GM23338 (cell line): ENCODE measurements around the gene IRS1. TPM values are rescaled to one million over a fixed set of nuclear protein-coding genes. Genes with fewer than 3 reads are reported as not detected.

Experiments
- ATAC-seq: fragments of 200-7000 bp; cut with Tn5 transposase; 3 replicates; pipeline ENCODE4 v1.9.1; 2020
- DNase-seq: peaks from one replicate; pipeline ENCODE4 v3.0.0-alpha.2; 2015; ENCODE audit warnings: low spot score
- H2AFZ ChIP-seq: fragments of 200-600 bp; sonication (generic); 2 replicates; pipeline ENCODE4 v1.8.0; 2016; ENCODE audit warnings: antibody characterized with exemption, mild to moderate bottlenecking, moderate library complexity
- H3F3A ChIP-seq: fragments of 200-600 bp; sonication (generic); replicated peaks from 2 replicates; pipeline ENCODE4 v1.8.0; 2017; ENCODE audit warnings: antibody characterized with exemption, mixed run types, low read depth
- H3K27ac ChIP-seq: fragments of 200-600 bp; sonication (generic); 2 replicates; pipeline ENCODE4 v1.6.1; 2016; ENCODE audit warnings: low read depth
- H3K27me3 ChIP-seq: fragments of 200-600 bp; sonication (generic); 2 replicates; pipeline ENCODE4 v1.8.0; 2016; ENCODE audit warnings: mild to moderate bottlenecking, mixed run types, moderate library complexity; ENCODE audit not compliant: insufficient read depth
- H3K36me3 ChIP-seq: fragments of 200-600 bp; sonication (generic); 2 replicates; pipeline ENCODE4 v1.8.0; 2016; ENCODE audit warnings: mild to moderate bottlenecking; ENCODE audit not compliant: insufficient read depth
- H3K4me1 ChIP-seq: fragments of 200-600 bp; sonication (generic); 2 replicates; pipeline ENCODE4 v1.8.0; 2016; ENCODE audit warnings: mild to moderate bottlenecking, moderate library complexity; ENCODE audit not compliant: insufficient read depth
- H3K4me2 ChIP-seq: fragments of 200-600 bp; sonication (generic); 2 replicates; pipeline ENCODE4 v1.7.1; 2017; ENCODE audit warnings: mixed run types
- H3K4me3 ChIP-seq: fragments of 200-600 bp; sonication (generic); 2 replicates; pipeline ENCODE4 v1.6.1; 2016; ENCODE audit warnings: mixed run types
- H3K79me2 ChIP-seq: fragments of 200-600 bp; sonication (generic); replicated peaks from 2 replicates; pipeline ENCODE4 v1.8.0; 2017; ENCODE audit warnings: mild to moderate bottlenecking; ENCODE audit not compliant: insufficient read depth
- H3K9me2 ChIP-seq: fragments of 200-600 bp; sonication (generic); 2 replicates; pipeline ENCODE4 v1.8.0; 2017; ENCODE audit not compliant: insufficient read depth
- H4K20me1 ChIP-seq: fragments of 200-600 bp; sonication (generic); replicated peaks from 2 replicates; pipeline ENCODE4 v1.8.0; 2017; ENCODE audit warnings: mild to moderate bottlenecking; ENCODE audit not compliant: insufficient read depth
- H3K27ac Mint-ChIP-seq: 2 replicates; pipeline ENCODE4 v1.8.0; 2020; ENCODE audit warnings: inconsistent platforms, mild to moderate bottlenecking, moderate library complexity, mixed read lengths
- H3K27me3 Mint-ChIP-seq: 3 replicates; pipeline ENCODE4 v1.8.0; 2022; ENCODE audit warnings: low read depth, mild to moderate bottlenecking, moderate library complexity, mixed read lengths, inconsistent platforms; ENCODE audit not compliant: insufficient read depth, poor library complexity
- H3K36me3 Mint-ChIP-seq: 3 replicates; pipeline ENCODE4 v1.8.0; 2021; ENCODE audit warnings: low read depth, mild to moderate bottlenecking, inconsistent platforms, moderate library complexity, mixed read lengths
- H3K4me1 Mint-ChIP-seq: 3 replicates; pipeline ENCODE4 v1.8.0; 2020; ENCODE audit warnings: mild to moderate bottlenecking, inconsistent platforms, mixed read lengths
- H3K4me3 Mint-ChIP-seq: 3 replicates; pipeline ENCODE4 v1.8.0; 2021; ENCODE audit warnings: moderate library complexity, mild to moderate bottlenecking, inconsistent platforms, mixed read lengths
- H3K9me3 Mint-ChIP-seq: 3 replicates; pipeline ENCODE4 v1.8.0; 2020; ENCODE audit warnings: moderate library complexity, mild to moderate bottlenecking, inconsistent platforms, mixed read lengths
- CREB1 ChIP-seq: fragments of 250-450 bp; sonication (Bioruptor Pico); IDR thresholded peaks from 2 replicates; pipeline ENCODE4 v1.5.0; 2020; ENCODE audit warnings: low read depth, mild to moderate bottlenecking, moderate library complexity
- CTCF ChIP-seq, 2 experiments: fragments of 200-600 bp in 1 of 2; sonication (generic) in 1 of 2; conservative IDR thresholded peaks; 2 replicates each; pipeline versions ENCODE4 v1.5.1 to v1.6.1; 2016 to 2017; ENCODE audit warnings: antibody characterized with exemption in 2 of 2, low read depth in 2 of 2, mild to moderate bottlenecking in 2 of 2, moderate library complexity in 1 of 2
- EZH2 ChIP-seq: fragments of 200-600 bp; sonication (generic); IDR thresholded peaks from one replicate; pipeline ENCODE4 v1.8.0; 2017; ENCODE audit warnings: antibody characterized with exemption, mild to moderate bottlenecking, low read depth; ENCODE audit not compliant: unreplicated experiment
- EZH2phosphoT487 ChIP-seq: fragments of 200-600 bp; sonication (generic); IDR thresholded peaks from one replicate; pipeline ENCODE4 v1.8.1; 2018; ENCODE audit warnings: antibody characterized with exemption; ENCODE audit not compliant: unreplicated experiment
- JUNB ChIP-seq: IDR thresholded peaks from one replicate; pipeline ENCODE4 v1.6.1; 2016; ENCODE audit warnings: antibody characterized with exemption; ENCODE audit not compliant: unreplicated experiment
- NANOG ChIP-seq: IDR thresholded peaks from 2 replicates; pipeline ENCODE4 v1.6.1; 2016; ENCODE audit warnings: antibody characterized with exemption, borderline replicate concordance
- POLR2AphosphoS5 ChIP-seq: IDR thresholded peaks from 2 replicates; pipeline ENCODE4 v1.6.1; 2016; ENCODE audit warnings: antibody characterized with exemption, low read depth
- REST ChIP-seq: IDR thresholded peaks from one replicate; pipeline ENCODE4 v1.6.1; 2018; ENCODE audit warnings: antibody characterized with exemption; ENCODE audit not compliant: unreplicated experiment
- STAT1 ChIP-seq: IDR thresholded peaks from one replicate; pipeline ENCODE4 v1.6.1; 2016; ENCODE audit warnings: antibody characterized with exemption; ENCODE audit not compliant: unreplicated experiment
- ZNF114 ChIP-seq: fragments of 250-450 bp; sonication (Bioruptor Pico); IDR thresholded peaks from 2 replicates; pipeline ENCODE4 v1.5.0; 2020; ENCODE audit warnings: mild to moderate bottlenecking, moderate library complexity
- ZNF331 ChIP-seq: fragments of 250-450 bp; sonication (Bioruptor Pico); IDR thresholded peaks from 2 replicates; pipeline ENCODE4 v1.5.0; 2020; ENCODE audit warnings: low read depth, mild to moderate bottlenecking, moderate library complexity
- polyA plus RNA-seq: library from polyadenylated mRNA; unstranded; fragments of >200 nt; fragmentation: Nextera tagmentation; extraction: Ambion mirVana; gene quantifications from 2 replicates; pipeline ENCODE4 v1.2.1, GENCODE V29; 2016
- total RNA-seq: library from RNA; depleted of rRNA; stranded (reverse); fragments of >200 nt; shearing (Covaris generic); gene quantifications from 2 replicates; pipeline ENCODE4 v1.2.3, GENCODE V29; 2014
- TF ChIP-seq, protein P1 (sequence below): IDR thresholded peaks from 2 replicates; pipeline ENCODE4 v1.6.1; 2016; ENCODE audit warnings: antibody characterized with exemption
- TF ChIP-seq, protein P2 (sequence below): fragments of 250-450 bp; sonication (Bioruptor Pico); IDR thresholded peaks from 2 replicates; pipeline ENCODE4 v1.5.0; 2020; ENCODE audit warnings: mild to moderate bottlenecking, moderate library complexity

IRS1 gene
- total and polyA plus RNA-seq, 2 experiments from 2014 or later: 6.9 to 26.2 TPM

- Histone ChIP-seq H3K79me2 (no peaks in the 10 kb centered on the region), H3K4me1 (no peaks in the 10 kb centered on the region; the same call in 1 of the 2 replicates), H3K4me2 (no peak overlapping the region), H3K27me3 (no peaks in the 10 kb centered on the region), H4K20me1 (no peaks in the 10 kb centered on the region), H3K9me2 (no peaks in the 10 kb centered on the region), H3K27ac (no peak overlapping the region), H3K4me3 (no peak overlapping the region), H3F3A (no peaks in the 10 kb centered on the region), H2AFZ (no peak overlapping the region), H3K36me3 (no peaks in the 10 kb centered on the region)
- peaks cover 5% of the 10 kb centered on the region; the same call in 2 of the 3 replicates for H3K4me1 Mint-ChIP-seq
- H3K27ac Mint-ChIP-seq: no peak overlapping the region
- no peaks in the 10 kb centered on the region for H3K9me3 Mint-ChIP-seq
- DNase-seq (no peak), ATAC-seq (no peak)
- H3K36me3 Mint-ChIP-seq: no peaks in the 10 kb centered on the region
- TF ChIP-seq REST (no peak), EZH2phosphoT487 (no peak), ZNF114 (CRISPR knock-in tag) (no peak), CREB1 (CRISPR knock-in tag) (no peak), STAT1 (no peak), NANOG (no peak), CTCF (conservative IDR thresholded peaks at IDR 0.05; ENCODE audit: low read depth in 2 of 2) (no peak), ZNF331 (CRISPR knock-in tag) (no peak), POLR2AphosphoS5 (no peak), JUNB (no peak), EZH2 (no peak)
- TF ChIP-seq, protein P1, sequence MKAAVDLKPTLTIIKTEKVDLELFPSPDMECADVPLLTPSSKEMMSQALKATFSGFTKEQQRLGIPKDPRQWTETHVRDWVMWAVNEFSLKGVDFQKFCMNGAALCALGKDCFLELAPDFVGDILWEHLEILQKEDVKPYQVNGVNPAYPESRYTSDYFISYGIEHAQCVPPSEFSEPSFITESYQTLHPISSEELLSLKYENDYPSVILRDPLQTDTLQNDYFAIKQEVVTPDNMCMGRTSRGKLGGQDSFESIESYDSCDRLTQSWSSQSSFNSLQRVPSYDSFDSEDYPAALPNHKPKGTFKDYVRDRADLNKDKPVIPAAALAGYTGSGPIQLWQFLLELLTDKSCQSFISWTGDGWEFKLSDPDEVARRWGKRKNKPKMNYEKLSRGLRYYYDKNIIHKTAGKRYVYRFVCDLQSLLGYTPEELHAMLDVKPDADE: no peak
- TF ChIP-seq, protein P2, sequence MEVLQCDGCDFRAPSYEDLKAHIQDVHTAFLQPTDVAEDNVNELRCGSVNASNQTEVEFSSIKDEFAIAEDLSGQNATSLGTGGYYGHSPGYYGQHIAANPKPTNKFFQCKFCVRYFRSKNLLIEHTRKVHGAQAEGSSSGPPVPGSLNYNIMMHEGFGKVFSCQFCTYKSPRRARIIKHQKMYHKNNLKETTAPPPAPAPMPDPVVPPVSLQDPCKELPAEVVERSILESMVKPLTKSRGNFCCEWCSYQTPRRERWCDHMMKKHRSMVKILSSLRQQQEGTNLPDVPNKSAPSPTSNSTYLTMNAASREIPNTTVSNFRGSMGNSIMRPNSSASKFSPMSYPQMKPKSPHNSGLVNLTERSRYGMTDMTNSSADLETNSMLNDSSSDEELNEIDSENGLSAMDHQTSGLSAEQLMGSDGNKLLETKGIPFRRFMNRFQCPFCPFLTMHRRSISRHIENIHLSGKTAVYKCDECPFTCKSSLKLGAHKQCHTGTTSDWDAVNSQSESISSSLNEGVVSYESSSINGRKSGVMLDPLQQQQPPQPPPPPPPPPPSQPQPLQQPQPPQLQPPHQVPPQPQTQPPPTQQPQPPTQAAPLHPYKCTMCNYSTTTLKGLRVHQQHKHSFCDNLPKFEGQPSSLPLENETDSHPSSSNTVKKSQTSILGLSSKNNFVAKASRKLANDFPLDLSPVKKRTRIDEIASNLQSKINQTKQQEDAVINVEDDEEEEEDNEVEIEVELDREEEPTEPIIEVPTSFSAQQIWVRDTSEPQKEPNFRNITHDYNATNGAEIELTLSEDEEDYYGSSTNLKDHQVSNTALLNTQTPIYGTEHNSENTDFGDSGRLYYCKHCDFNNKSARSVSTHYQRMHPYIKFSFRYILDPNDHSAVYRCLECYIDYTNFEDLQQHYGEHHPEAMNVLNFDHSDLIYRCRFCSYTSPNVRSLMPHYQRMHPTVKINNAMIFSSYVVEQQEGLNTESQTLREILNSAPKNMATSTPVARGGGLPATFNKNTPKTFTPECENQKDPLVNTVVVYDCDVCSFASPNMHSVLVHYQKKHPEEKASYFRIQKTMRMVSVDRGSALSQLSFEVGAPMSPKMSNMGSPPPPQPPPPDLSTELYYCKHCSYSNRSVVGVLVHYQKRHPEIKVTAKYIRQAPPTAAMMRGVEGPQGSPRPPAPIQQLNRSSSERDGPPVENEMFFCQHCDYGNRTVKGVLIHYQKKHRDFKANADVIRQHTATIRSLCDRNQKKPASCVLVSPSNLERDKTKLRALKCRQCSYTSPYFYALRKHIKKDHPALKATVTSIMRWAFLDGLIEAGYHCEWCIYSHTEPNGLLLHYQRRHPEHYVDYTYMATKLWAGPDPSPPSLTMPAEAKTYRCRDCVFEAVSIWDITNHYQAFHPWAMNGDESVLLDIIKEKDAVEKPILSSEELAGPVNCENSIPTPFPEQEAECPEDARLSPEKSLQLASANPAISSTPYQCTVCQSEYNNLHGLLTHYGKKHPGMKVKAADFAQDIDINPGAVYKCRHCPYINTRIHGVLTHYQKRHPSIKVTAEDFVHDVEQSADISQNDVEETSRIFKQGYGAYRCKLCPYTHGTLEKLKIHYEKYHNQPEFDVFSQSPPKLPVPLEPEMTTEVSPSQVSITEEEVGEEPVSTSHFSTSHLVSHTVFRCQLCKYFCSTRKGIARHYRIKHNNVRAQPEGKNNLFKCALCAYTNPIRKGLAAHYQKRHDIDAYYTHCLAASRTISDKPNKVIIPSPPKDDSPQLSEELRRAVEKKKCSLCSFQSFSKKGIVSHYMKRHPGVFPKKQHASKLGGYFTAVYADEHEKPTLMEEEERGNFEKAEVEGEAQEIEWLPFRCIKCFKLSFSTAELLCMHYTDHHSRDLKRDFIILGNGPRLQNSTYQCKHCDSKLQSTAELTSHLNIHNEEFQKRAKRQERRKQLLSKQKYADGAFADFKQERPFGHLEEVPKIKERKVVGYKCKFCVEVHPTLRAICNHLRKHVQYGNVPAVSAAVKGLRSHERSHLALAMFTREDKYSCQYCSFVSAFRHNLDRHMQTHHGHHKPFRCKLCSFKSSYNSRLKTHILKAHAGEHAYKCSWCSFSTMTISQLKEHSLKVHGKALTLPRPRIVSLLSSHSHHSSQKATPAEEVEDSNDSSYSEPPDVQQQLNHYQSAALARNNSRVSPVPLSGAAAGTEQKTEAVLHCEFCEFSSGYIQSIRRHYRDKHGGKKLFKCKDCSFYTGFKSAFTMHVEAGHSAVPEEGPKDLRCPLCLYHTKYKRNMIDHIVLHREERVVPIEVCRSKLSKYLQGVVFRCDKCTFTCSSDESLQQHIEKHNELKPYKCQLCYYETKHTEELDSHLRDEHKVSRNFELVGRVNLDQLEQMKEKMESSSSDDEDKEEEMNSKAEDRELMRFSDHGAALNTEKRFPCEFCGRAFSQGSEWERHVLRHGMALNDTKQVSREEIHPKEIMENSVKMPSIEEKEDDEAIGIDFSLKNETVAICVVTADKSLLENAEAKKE (CRISPR knock-in tag): no peak
- H3K4me3 Mint-ChIP-seq: no peak overlapping the region
- no peaks in the 10 kb centered on the region for H3K27me3 Mint-ChIP-seq
Observed at GRCh38 chr2:226716126-226716525, 83.5 kb downstream of the IRS1 start.
